ENCODE results near the gene ARHGAP45.

DNA sequence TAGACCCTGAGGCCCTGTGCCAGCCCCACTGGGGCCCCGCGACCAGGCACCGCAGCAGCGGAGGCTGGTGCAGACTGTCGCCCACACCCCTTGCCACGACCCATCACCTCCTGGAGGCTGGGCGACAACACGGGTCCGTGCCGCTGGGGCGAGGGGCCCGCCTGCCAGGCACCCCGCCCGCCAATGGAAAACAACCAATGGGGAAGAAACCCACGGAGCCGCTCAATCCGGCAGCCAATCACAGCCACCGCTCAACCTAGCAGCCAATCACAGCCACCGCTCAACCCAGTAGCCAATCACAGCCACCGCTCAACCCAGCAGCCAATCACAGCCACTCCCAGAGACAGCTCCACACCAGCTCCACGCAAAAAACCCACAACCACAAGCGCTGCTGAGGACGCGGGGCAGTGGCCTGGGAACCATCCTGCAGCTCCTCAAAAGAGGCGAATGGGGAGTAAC lies 66.5 kb downstream of the ARHGAP45 start:
- TF ChIP-seq, protein P1, sequence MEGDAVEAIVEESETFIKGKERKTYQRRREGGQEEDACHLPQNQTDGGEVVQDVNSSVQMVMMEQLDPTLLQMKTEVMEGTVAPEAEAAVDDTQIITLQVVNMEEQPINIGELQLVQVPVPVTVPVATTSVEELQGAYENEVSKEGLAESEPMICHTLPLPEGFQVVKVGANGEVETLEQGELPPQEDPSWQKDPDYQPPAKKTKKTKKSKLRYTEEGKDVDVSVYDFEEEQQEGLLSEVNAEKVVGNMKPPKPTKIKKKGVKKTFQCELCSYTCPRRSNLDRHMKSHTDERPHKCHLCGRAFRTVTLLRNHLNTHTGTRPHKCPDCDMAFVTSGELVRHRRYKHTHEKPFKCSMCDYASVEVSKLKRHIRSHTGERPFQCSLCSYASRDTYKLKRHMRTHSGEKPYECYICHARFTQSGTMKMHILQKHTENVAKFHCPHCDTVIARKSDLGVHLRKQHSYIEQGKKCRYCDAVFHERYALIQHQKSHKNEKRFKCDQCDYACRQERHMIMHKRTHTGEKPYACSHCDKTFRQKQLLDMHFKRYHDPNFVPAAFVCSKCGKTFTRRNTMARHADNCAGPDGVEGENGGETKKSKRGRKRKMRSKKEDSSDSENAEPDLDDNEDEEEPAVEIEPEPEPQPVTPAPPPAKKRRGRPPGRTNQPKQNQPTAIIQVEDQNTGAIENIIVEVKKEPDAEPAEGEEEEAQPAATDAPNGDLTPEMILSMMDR (IDR thresholded peaks at IDR 0.05): no peak
- TF ChIP-seq POLR2AphosphoS2 (conservative IDR thresholded peaks at IDR 0.05; ENCODE audit: low read length): no peak
- no peak for TF ChIP-seq CEBPB (IDR thresholded peaks at IDR 0.05)
- TF ChIP-seq, protein P2, sequence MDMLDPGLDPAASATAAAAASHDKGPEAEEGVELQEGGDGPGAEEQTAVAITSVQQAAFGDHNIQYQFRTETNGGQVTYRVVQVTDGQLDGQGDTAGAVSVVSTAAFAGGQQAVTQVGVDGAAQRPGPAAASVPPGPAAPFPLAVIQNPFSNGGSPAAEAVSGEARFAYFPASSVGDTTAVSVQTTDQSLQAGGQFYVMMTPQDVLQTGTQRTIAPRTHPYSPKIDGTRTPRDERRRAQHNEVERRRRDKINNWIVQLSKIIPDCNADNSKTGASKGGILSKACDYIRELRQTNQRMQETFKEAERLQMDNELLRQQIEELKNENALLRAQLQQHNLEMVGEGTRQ (IDR thresholded peaks at IDR 0.05): no peak

Data from A549 (cell line).